K562 (cell line): ENCODE measurements around the gene HLA-B. TPM values are rescaled to one million over a fixed set of nuclear protein-coding genes. Genes with fewer than 3 reads are reported as not detected.
A peak's percentile ranks its signal among the peaks of the same experiment; 100 is the strongest.

Source experiments
- CC2D1A ChIP-seq: fragments of 450-650 bp; IDR thresholded peaks from 2 replicates; pipeline ENCODE4 v1.6.1; 2017; ENCODE audit warnings: mild to moderate bottlenecking
- CXXC5 ChIP-seq: fragments of 250-450 bp; sonication (Bioruptor Pico); IDR thresholded peaks from 2 replicates; pipeline ENCODE4 v1.8.0; 2022; ENCODE audit warnings: inconsistent platforms, mild to moderate bottlenecking, moderate library complexity
- EHMT2 ChIP-seq: fragments of 450-650 bp; IDR thresholded peaks from 2 replicates; pipeline ENCODE4 v1.6.1; 2018; ENCODE audit warnings: antibody characterized with exemption
- EWSR1 ChIP-seq: fragments of 450-650 bp; IDR thresholded peaks from 2 replicates; pipeline ENCODE4 v1.6.1; 2018; ENCODE audit warnings: borderline replicate concordance, mild to moderate bottlenecking, low read depth, moderate library complexity; ENCODE audit not compliant: partially characterized antibody
- FOS ChIP-seq: IDR thresholded peaks from 3 replicates; pipeline ENCODE4 v1.6.1; 2011; ENCODE audit not compliant: insufficient read length; ENCODE audit errors: extremely low read depth
- JUNB ChIP-seq: fragments of 450-650 bp; formaldehyde crosslinking; conservative IDR thresholded peaks from 2 replicates; pipeline ENCODE4 v1.4.0; 2020; ENCODE audit warnings: mild to moderate bottlenecking
- MAFG ChIP-seq: fragments of 450-650 bp; conservative IDR thresholded peaks from 2 replicates; pipeline ENCODE4 v1.6.1; 2016; ENCODE audit warnings: missing genetic modification characterization, missing compliant biosample characterization
- MAZ ChIP-seq, 2 experiments: fragments of 450-650 bp in 1 of 2; sonication (generic) in 1 of 2; formaldehyde crosslinking; IDR thresholded peaks in 1 of 2; conservative IDR thresholded peaks in 1 of 2; 2 replicates each; pipeline versions ENCODE4 v1.4.0 to v1.5.0; 2020; ENCODE audit warnings: mild to moderate bottlenecking in 1 of 2, missing genetic modification reagents in 1 of 2
- NEUROD1 ChIP-seq: fragments of 150-350 bp; IDR thresholded peaks from 2 replicates; pipeline ENCODE4 v1.6.1; 2014; ENCODE audit warnings: borderline replicate concordance, low read length, low read depth; ENCODE audit not compliant: partially characterized antibody
- NR2C2 ChIP-seq, 2 experiments: fragments of 200-800 bp in 1 of 2; sonication (Bioruptor generic) in 1 of 2; sonication (generic) in 1 of 2; formaldehyde crosslinking in 1 of 2; IDR thresholded peaks; 2 replicates each; pipeline versions ENCODE4 v1.6.1 to v1.8.0; 2016 to 2022; ENCODE audit warnings: mild to moderate bottlenecking in 1 of 2, missing compliant biosample characterization in 1 of 2, missing genetic modification characterization in 1 of 2, missing genetic modification reagents in 1 of 2
- RERE ChIP-seq: sonication (generic); formaldehyde crosslinking; IDR thresholded peaks from 2 replicates; pipeline ENCODE4 v1.8.0; 2023; ENCODE audit warnings: missing genetic modification reagents, mild to moderate bottlenecking, borderline replicate concordance
- SLC30A9 ChIP-seq: fragments of 250-450 bp; sonication (Bioruptor Pico); IDR thresholded peaks from 2 replicates; pipeline ENCODE4 v1.8.0; 2022; ENCODE audit warnings: mild to moderate bottlenecking, moderate library complexity
- SREBF2 ChIP-seq: sonication (generic); formaldehyde crosslinking; IDR thresholded peaks from 2 replicates; pipeline ENCODE4 v1.4.0; 2020; ENCODE audit warnings: mild to moderate bottlenecking, missing genetic modification reagents
- XRCC5 ChIP-seq: fragments of 200-400 bp; formaldehyde crosslinking; IDR thresholded peaks from 2 replicates; pipeline ENCODE4 v1.6.1; 2017; ENCODE audit warnings: low read depth, mild to moderate bottlenecking, low read length
- ZBTB9 ChIP-seq: fragments of 450-650 bp; formaldehyde crosslinking; IDR thresholded peaks from 2 replicates; pipeline ENCODE4 v1.4.0; 2020; ENCODE audit warnings: mild to moderate bottlenecking, moderate library complexity
- ZNF518B ChIP-seq: fragments of 250-450 bp; sonication (Bioruptor Pico); IDR thresholded peaks from 2 replicates; pipeline ENCODE4 v1.5.0; 2021; ENCODE audit warnings: mild to moderate bottlenecking, moderate library complexity
- polyA plus RNA-seq, 8 experiments: library from polyadenylated mRNA; depleted of rRNA in 4 of 8; stranded (reverse) in 5 of 8; unstranded in 3 of 8; fragments of >200 nt; fragmentation: Nextera tagmentation in 2 of 8; fragmentation: Illumina TruSeq in 1 of 8; extraction: Ambion mirVana in 2 of 8; extraction: Trizol in 1 of 8; gene quantifications; 2 replicates each; pipeline versions ENCODE4 v1.2.1 to v1.2.3, GENCODE V29; 2011 to 2014; ENCODE audit warnings: inconsistent platforms in 1 of 8, missing spikeins in 1 of 8
- total RNA-seq, 7 experiments: library from RNA; depleted of rRNA in 6 of 7; stranded (reverse); fragments of >200 nt in 6 of 7; fragmentation: Illumina TruSeq in 2 of 7; extraction: Trizol in 2 of 7; gene quantifications; 2 replicates each; pipeline versions ENCODE4 v1.2.1 to v1.2.3, GENCODE V29; 2011 to 2021; ENCODE audit warnings: low replicate concordance in 1 of 7

The HLA-B gene
- total and polyA plus RNA-seq, 9 of the 15 experiments (the other 6 are each of a cell fraction or from before 2014, with no cell fraction given): 0.07 to 9.7 (median 0.65) TPM; not detected in 2

GRCh38 chr6:31403283-31404060 is 46.5 kb upstream of the HLA-B start, which contains the start of gene MICA (continued):
- TF ChIP-seq RERE (CRISPR knock-in tag): 0 out of 2 replicates have a peak, but pooled peaks have one; percentile 80
- TF ChIP-seq EHMT2: no peak
- TF ChIP-seq SLC30A9 (CRISPR knock-in tag): no peak
- TF ChIP-seq XRCC5: peak; percentile 36; the same call in 1 of the 2 replicates
- no peak for TF ChIP-seq JUNB (CRISPR knock-in tag)
- TF ChIP-seq SREBF2 (CRISPR knock-in tag): 0 out of 2 replicates have a peak, but pooled peaks have one; percentile 79
- peak; percentile 77 for TF ChIP-seq FOS
- TF ChIP-seq NEUROD1: peak; percentile 63
- TF ChIP-seq ZNF518B (CRISPR knock-in tag): no peak
- TF ChIP-seq EWSR1: no peak
- 0 out of 2 replicates have a peak, but pooled peaks have one; percentile 39 for TF ChIP-seq NR2C2 (CRISPR knock-in tag; IDR thresholded peaks at IDR 0.05)
- TF ChIP-seq NR2C2 (tag; IDR thresholded peaks at IDR 0.05): no peak
- 0 out of 2 replicates have a peak, but pooled peaks have one; percentile 46 for TF ChIP-seq ZBTB9 (CRISPR knock-in tag)
- 0 out of 2 replicates have a peak, but pooled peaks have one; percentile 31 for TF ChIP-seq CC2D1A
- peak; percentile 81 to 84 for TF ChIP-seq MAZ (CRISPR knock-in tag; conservative IDR thresholded peaks at IDR 0.05 in 1 of 2, IDR thresholded peaks at IDR 0.05 in 1 of 2)
- TF ChIP-seq MAFG: no peak
- TF ChIP-seq CXXC5 (CRISPR knock-in tag): peak; percentile 84
